OCI-LY7 (cell line): Measurements from ENCODE around the gene ADAMTS2. TPM values are rescaled to one million over a fixed set of nuclear protein-coding genes. Genes with fewer than 3 reads are reported as not detected.

Experiments
- BruUV-seq: library from RNA; stranded (reverse); fragments of 400-500 nt; replicated peaks from 2 replicates; lab custom pipeline; 2021; lab: Mats Ljungman, UMichigan
- CTCF ChIA-PET: fragments of 300-600 bp; sonication (Branson Sonifier 250); formaldehyde crosslinking; loops from one replicate; lab custom pipeline; 2022; ENCODE audit warnings: antibody characterized with exemption; ENCODE audit not compliant: unreplicated experiment; lab: Charles Lee
- POLR2A ChIA-PET: fragments of 300-600 bp; sonication (Branson Sonifier 250); formaldehyde crosslinking; loops from one replicate; lab custom pipeline; 2022; ENCODE audit warnings: antibody characterized with exemption; lab: Charles Lee
- DNase-seq: peaks from one replicate; pipeline ENCODE4 v3.0.0-alpha.2; 2015; ENCODE audit warnings: low spot score
- H2AFZ ChIP-seq: fragments of 200-600 bp; sonication (generic), shearing (Covaris generic); 2 replicates; pipeline ENCODE4 v1.6.1; 2014; ENCODE audit warnings: mild to moderate bottlenecking, antibody characterized with exemption, low read length, moderate library complexity
- H3K27ac ChIP-seq: fragments of 200-600 bp; sonication (generic); 2 replicates; pipeline ENCODE4 v1.5.1; 2014; ENCODE audit warnings: mixed run types, low read depth, mild to moderate bottlenecking, moderate library complexity, low read length, inconsistent platforms; ENCODE audit not compliant: poor library complexity, severe bottlenecking
- H3K36me3 ChIP-seq: fragments of 200-600 bp; sonication (generic); 2 replicates; pipeline ENCODE4 v1.6.1; 2014; ENCODE audit warnings: mild to moderate bottlenecking, antibody characterized with exemption, low read length, moderate library complexity, mixed read lengths; ENCODE audit not compliant: insufficient read depth
- H3K4me1 ChIP-seq: fragments of 200-600 bp; sonication (generic); 2 replicates; pipeline ENCODE4 v1.5.1; 2014; ENCODE audit warnings: mild to moderate bottlenecking, low read length; ENCODE audit not compliant: insufficient read depth, poor library complexity, severe bottlenecking
- H3K4me2 ChIP-seq: fragments of 200-600 bp; sonication (generic); 2 replicates; pipeline ENCODE4 v1.6.1; 2014; ENCODE audit warnings: mild to moderate bottlenecking, low read length
- H3K4me3 ChIP-seq: fragments of 200-600 bp; sonication (generic); 2 replicates; pipeline ENCODE4 v1.5.1; 2014; ENCODE audit warnings: mild to moderate bottlenecking, low read depth, low read length; ENCODE audit not compliant: poor library complexity, severe bottlenecking
- H3K79me2 ChIP-seq: fragments of 200-600 bp; sonication (generic); 2 replicates; pipeline ENCODE4 v1.6.1; 2016; ENCODE audit warnings: low read depth, mild to moderate bottlenecking, low read length, moderate library complexity, mixed read lengths; ENCODE audit not compliant: insufficient read depth
- H3K9me2 ChIP-seq: fragments of 200-600 bp; sonication (generic); 2 replicates; pipeline ENCODE4 v1.6.1; 2016; ENCODE audit warnings: mild to moderate bottlenecking, low read length, mixed read lengths; ENCODE audit not compliant: insufficient read depth
- H3K9me3 ChIP-seq: fragments of 200-600 bp; sonication (generic); 2 replicates; pipeline ENCODE4 v1.6.1; 2014; ENCODE audit warnings: mild to moderate bottlenecking, mixed run types, low read length, mixed read lengths
- H4K20me1 ChIP-seq: fragments of 200-600 bp; sonication (generic); 2 replicates; pipeline ENCODE4 v1.6.1; 2014; ENCODE audit warnings: mild to moderate bottlenecking, antibody characterized with exemption, low read length, moderate library complexity, mixed read lengths; ENCODE audit not compliant: insufficient read depth
- EZH2phosphoT487 ChIP-seq: fragments of 200-600 bp; sonication (generic); IDR thresholded peaks from 2 replicates; pipeline ENCODE4 v1.6.1; 2018; ENCODE audit warnings: low read depth, borderline replicate concordance, mild to moderate bottlenecking, mixed run types, antibody characterized with exemption, low read length, moderate library complexity, mixed read lengths
- intact Hi-C: fragments of 100-400 bp; cut with micrococcal nuclease; formaldehyde crosslinking; loops from one replicate; pipeline ENCODE4 v1.10.0; 2022; ENCODE audit not compliant: unreplicated experiment
- total RNA-seq, 2 experiments: library from RNA; depleted of rRNA in 1 of 2; stranded (reverse); fragments of >200 nt in 1 of 2; shearing (Covaris generic) in 1 of 2; gene quantifications; 2 replicates each; pipeline ENCODE4 v1.2.3, GENCODE V29; 2014 to 2022
- TF ChIP-seq, protein P1 (sequence below): fragments of 200-600 bp; sonication (generic); conservative IDR thresholded peaks from 2 replicates; pipeline ENCODE4 v1.5.1; 2014; ENCODE audit warnings: mild to moderate bottlenecking, antibody characterized with exemption, low read length, moderate library complexity, mixed read lengths

The ADAMTS2 gene
- total RNA-seq, 2 experiments from 2014 or later, result not detected

DNA sequence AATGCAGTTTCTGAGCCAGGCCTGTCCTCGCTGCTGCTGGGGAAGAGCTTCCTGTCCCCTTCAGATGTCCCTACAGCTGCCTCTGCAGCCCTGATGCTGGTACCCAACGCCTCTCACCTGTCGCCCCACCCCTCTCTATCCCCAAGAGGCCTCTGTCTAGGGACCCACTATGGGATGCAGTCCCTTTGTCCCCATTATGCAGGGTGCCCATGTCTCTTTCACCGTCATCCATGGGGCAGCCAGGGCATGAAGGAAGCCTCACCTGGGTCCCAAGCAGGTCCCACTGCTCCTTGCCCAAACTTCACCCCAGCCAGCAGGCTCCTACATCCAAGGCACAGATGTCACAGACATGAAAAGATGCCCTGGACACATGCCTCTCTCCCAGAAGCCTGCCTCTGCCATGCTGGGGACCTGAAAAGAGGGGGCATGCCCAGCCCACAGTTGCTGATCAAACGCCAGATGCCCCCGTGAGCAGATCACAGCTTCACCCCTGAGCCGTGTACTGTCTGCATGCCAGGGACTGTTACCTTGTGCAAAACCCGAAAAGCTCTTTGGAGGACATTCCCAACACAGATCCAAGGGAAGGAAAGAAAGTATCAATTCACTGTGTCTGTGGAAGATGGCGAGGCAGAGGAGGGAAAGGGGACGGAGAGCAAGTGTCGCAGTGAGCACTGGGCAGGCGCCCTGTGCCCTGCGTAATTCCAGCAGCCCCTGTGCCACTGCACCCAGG is 81.0 kb downstream of the ADAMTS2 start:
- Histone ChIP-seq H3K9me3 (no peaks in the 10 kb centered on the region), H3K4me3 (no peak overlapping the region), H4K20me1 (no peaks in the 10 kb centered on the region), H3K36me3 (no peaks in the 10 kb centered on the region), H3K4me2 (no peak overlapping the region), H3K79me2 (no peaks in the 10 kb centered on the region), H3K27ac (no peak overlapping the region), H3K4me1 (no peaks in the 10 kb centered on the region), H2AFZ (no peak overlapping the region), H3K9me2 (no peaks in the 10 kb centered on the region)
- ChIA-PET CTCF (no interaction called here), POLR2A (no interaction called here)
- no peak for DNase-seq
- TF ChIP-seq, protein P1, sequence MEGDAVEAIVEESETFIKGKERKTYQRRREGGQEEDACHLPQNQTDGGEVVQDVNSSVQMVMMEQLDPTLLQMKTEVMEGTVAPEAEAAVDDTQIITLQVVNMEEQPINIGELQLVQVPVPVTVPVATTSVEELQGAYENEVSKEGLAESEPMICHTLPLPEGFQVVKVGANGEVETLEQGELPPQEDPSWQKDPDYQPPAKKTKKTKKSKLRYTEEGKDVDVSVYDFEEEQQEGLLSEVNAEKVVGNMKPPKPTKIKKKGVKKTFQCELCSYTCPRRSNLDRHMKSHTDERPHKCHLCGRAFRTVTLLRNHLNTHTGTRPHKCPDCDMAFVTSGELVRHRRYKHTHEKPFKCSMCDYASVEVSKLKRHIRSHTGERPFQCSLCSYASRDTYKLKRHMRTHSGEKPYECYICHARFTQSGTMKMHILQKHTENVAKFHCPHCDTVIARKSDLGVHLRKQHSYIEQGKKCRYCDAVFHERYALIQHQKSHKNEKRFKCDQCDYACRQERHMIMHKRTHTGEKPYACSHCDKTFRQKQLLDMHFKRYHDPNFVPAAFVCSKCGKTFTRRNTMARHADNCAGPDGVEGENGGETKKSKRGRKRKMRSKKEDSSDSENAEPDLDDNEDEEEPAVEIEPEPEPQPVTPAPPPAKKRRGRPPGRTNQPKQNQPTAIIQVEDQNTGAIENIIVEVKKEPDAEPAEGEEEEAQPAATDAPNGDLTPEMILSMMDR, result no peak
- TF ChIP-seq EZH2phosphoT487, result no peak
- intact Hi-C loops, result no loop called here
- BruUV-seq, result no TSS peak

- H3K27ac ChIP-seq, result no peak overlapping the region
- DNase-seq, result no peak
- CTCF ChIA-PET, result no interaction called here
- H3K9me3 ChIP-seq, result no peaks in the 10 kb centered on the region
- H3K79me2 ChIP-seq, result no peaks in the 10 kb centered on the region
- H4K20me1 ChIP-seq, result no peaks in the 10 kb centered on the region
- H3K36me3 ChIP-seq, result no peaks in the 10 kb centered on the region
- TF ChIP-seq, protein P1, result no peak
- no peak overlapping the region for H2AFZ ChIP-seq
- H3K4me2 ChIP-seq, result no peak overlapping the region
- POLR2A ChIA-PET, result no interaction called here
- H3K4me1 ChIP-seq, result no peaks in the 10 kb centered on the region
- H3K9me2 ChIP-seq, result no peaks in the 10 kb centered on the region
- BruUV-seq, result no TSS peak
- no peak overlapping the region for H3K4me3 ChIP-seq
- intact Hi-C loops, result no loop called here
These were observed 81.7 kb downstream of the ADAMTS2 start for GRCh38 chr5:179263391-179264052.
